ENCODE results near the gene STIMATE. TPM values are rescaled to one million over a fixed set of nuclear protein-coding genes. Genes with fewer than 3 reads are reported as not detected.

Gene STIMATE
- total RNA-seq, 4 donors from 2014 or later, result 8.2 to 33.0 (median 16.4) TPM

GRCh38 chr3:52859686-52860423 lies 37.5 kb downstream of the STIMATE start:
- DNase-seq, result no peak
- no peak for TF ChIP-seq EP300 (IDR thresholded peaks at IDR 0.05; ENCODE audit: low read depth)
- TF ChIP-seq POLR2AphosphoS5 (IDR thresholded peaks at IDR 0.05), result no peak
- TF ChIP-seq, protein P1, sequence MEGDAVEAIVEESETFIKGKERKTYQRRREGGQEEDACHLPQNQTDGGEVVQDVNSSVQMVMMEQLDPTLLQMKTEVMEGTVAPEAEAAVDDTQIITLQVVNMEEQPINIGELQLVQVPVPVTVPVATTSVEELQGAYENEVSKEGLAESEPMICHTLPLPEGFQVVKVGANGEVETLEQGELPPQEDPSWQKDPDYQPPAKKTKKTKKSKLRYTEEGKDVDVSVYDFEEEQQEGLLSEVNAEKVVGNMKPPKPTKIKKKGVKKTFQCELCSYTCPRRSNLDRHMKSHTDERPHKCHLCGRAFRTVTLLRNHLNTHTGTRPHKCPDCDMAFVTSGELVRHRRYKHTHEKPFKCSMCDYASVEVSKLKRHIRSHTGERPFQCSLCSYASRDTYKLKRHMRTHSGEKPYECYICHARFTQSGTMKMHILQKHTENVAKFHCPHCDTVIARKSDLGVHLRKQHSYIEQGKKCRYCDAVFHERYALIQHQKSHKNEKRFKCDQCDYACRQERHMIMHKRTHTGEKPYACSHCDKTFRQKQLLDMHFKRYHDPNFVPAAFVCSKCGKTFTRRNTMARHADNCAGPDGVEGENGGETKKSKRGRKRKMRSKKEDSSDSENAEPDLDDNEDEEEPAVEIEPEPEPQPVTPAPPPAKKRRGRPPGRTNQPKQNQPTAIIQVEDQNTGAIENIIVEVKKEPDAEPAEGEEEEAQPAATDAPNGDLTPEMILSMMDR (IDR thresholded peaks at IDR 0.05), result no peak
- TF ChIP-seq POLR2A (IDR thresholded peaks at IDR 0.05), result no peak
- H3K9me3 ChIP-seq, result no peaks in the 10 kb centered on the region
- in situ Hi-C loops (cut with MboI; ENCODE audit: low pct_ligation_motif_present in 1 of 4, low pct_unique_long_range_greater_than_20kb in 1 of 4, low sequenced_read_pairs in 3 of 4), result no loop called here
- H3K27me3 ChIP-seq, result no peaks in the 10 kb centered on the region
- peaks cover 0 to 4% (median 0%) of the 10 kb centered on the region in 4 donors for H3K4me1 ChIP-seq
- H3K36me3 ChIP-seq, result no peaks in the 10 kb centered on the region
- no peak overlapping the region for H3K27ac ChIP-seq
- H3K4me3 ChIP-seq, result no peak overlapping the region
- intact Hi-C loops (cut with DNase I; ENCODE audit: low total_unique reads), result no loop called here
- 87 to 100% methylated on average over 3 to 8 of the region's 8 CpGs for WGBS, 2 donors (ENCODE audit: low coverage in 1 of 2)

DNA sequence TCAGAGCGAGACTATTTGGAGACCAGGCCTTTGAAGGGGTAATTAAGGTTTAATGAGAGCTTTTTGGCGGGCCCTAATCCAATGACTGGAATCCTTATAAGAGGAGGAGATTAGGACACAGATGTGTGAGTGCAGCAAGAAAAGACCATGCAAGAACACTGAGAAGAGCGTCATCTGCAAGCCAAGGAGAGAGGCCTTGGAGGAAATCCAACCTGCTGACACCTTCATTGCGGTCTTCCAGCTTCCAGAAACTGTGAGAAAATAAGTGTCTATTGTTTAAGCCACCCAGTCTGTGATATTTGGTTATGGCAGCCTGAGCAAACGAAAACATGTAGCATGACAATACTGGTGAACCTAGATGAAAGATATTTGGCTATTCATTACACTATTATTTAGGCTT lies 39.5 kb downstream of the STIMATE start:
- 90 to 91% methylated on average over 5 of the region's 5 CpGs for WGBS, 2 donors (ENCODE audit: low coverage in 1 of 2)
- Histone ChIP-seq H3K36me3 (no peaks in the 10 kb centered on the region), H3K27ac (no peak overlapping the region), H3K9me3 (no peaks in the 10 kb centered on the region), H3K4me3 (no peak overlapping the region), H3K4me1 (peaks cover 0 to 4% (median 0%) of the 10 kb centered on the region in 4 donors), H3K27me3 (no peaks in the 10 kb centered on the region)
- no peak for DNase-seq
- in situ Hi-C loops (cut with MboI; ENCODE audit: low pct_ligation_motif_present in 1 of 4, low pct_unique_long_range_greater_than_20kb in 1 of 4, low sequenced_read_pairs in 3 of 4), result no loop called here
- TF ChIP-seq POLR2A (IDR thresholded peaks at IDR 0.05) (no peak), POLR2AphosphoS5 (IDR thresholded peaks at IDR 0.05) (no peak), EP300 (IDR thresholded peaks at IDR 0.05; ENCODE audit: low read depth) (no peak)
- TF ChIP-seq, protein P1 (IDR thresholded peaks at IDR 0.05), result no peak
- intact Hi-C loops (cut with DNase I; ENCODE audit: low total_unique reads), result no loop called here

- Histone ChIP-seq H3K9me3 (no peaks in the 10 kb centered on the region), H3K4me3 (no peak overlapping the region), H3K4me1 (peaks cover 0 to 4% (median 0%) of the 10 kb centered on the region in 4 donors), H3K27me3 (no peaks in the 10 kb centered on the region), H3K27ac (peak overlapping the region in 1 of 4 donors; percentile 5), H3K36me3 (no peaks in the 10 kb centered on the region)
- intact Hi-C loops (cut with DNase I; ENCODE audit: low total_unique reads) (no loop called here), in situ Hi-C loops (cut with MboI; ENCODE audit: low pct_ligation_motif_present in 1 of 4, low pct_unique_long_range_greater_than_20kb in 1 of 4, low sequenced_read_pairs in 3 of 4) (no loop called here)
- WGBS, 2 donors (ENCODE audit: low coverage in 1 of 2), result 77 to 94% methylated on average over 3 of the region's 3 CpGs
- no peak for DNase-seq
- no peak for TF ChIP-seq POLR2A (IDR thresholded peaks at IDR 0.05)
- TF ChIP-seq, protein P1 (IDR thresholded peaks at IDR 0.05), result no peak
- no peak for TF ChIP-seq POLR2AphosphoS5 (IDR thresholded peaks at IDR 0.05)
- no peak for TF ChIP-seq EP300 (IDR thresholded peaks at IDR 0.05; ENCODE audit: low read depth)
Measured at GRCh38 chr3:52857133-52857532, 40.2 kb downstream of the STIMATE start.

DNA sequence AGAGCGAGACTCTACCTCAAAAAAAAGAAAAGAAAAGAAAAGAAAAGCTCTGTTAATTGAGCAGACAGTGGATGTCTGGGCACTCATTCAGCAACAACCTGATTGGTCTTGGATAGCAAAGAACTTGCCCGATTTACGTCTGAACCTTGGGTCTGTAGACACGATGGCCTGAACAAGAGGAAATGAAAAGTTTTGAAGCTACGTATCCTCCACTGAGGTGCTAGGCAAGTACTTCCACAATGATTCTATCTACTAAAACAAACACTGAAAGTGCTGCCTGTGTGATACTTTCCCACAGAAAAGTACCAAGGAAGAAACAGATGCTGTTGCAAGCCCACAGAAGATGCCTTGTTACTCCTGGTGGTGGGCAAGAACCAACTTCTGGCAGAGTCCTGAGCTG lies 40.7 kb downstream of the STIMATE start:
- 89 to 100% methylated on average over 1 to 5 of the region's 5 CpGs for WGBS, 2 donors (ENCODE audit: low coverage in 1 of 2)
- no peaks in the 10 kb centered on the region for H3K27me3 ChIP-seq
- peaks cover 0 to 4% (median 0%) of the 10 kb centered on the region in 4 donors for H3K4me1 ChIP-seq
- DNase-seq, result no peak
- H3K27ac ChIP-seq, result peak overlapping the region in 1 of 4 donors; percentile 5
- TF ChIP-seq, protein P1 (IDR thresholded peaks at IDR 0.05), result no peak
- TF ChIP-seq POLR2AphosphoS5 (IDR thresholded peaks at IDR 0.05), result no peak
- no peak for TF ChIP-seq EP300 (IDR thresholded peaks at IDR 0.05; ENCODE audit: low read depth)
- H3K4me3 ChIP-seq, result no peak overlapping the region
- no peaks in the 10 kb centered on the region for H3K9me3 ChIP-seq
- no peaks in the 10 kb centered on the region for H3K36me3 ChIP-seq
- intact Hi-C loops (cut with DNase I; ENCODE audit: low total_unique reads) (no loop called here), in situ Hi-C loops (cut with MboI; ENCODE audit: low pct_ligation_motif_present in 1 of 4, low pct_unique_long_range_greater_than_20kb in 1 of 4, low sequenced_read_pairs in 3 of 4) (no loop called here)
